HG03460 (cell line): ENCODE measurements around the gene URB1.
"Not testable (repeated sequence)": the region's sequence is repeated elsewhere in the genome, so short reads cannot be mapped to it uniquely, and the experiment has no call there.

Source experiments
- ATAC-seq: cut with Tn5 transposase; IDR thresholded peaks from one replicate; pipeline ENCODE4 v1.9.1; 2021; ENCODE audit not compliant: unreplicated experiment

Gene URB1

DNA sequence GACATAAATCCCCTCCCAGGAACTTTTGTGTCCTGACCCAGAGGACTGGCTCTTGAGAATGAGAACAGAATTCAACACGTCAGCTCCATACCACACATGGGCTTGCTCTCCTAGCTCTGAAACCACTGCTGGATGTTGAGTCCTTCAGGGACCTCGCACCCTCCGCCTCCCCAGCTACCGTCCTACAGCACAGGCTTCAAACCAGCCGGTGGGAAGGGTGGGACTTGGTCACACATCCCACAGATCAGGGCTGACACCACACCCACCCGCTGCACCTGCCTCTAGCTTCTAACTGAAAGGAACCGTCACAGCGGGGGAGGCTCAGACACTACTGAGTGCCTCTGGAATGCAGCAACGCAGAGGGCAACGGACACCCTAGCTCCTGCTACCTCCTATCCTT lies 70.1 kb downstream of the URB1 start:
- ATAC-seq, result no peak

DNA sequence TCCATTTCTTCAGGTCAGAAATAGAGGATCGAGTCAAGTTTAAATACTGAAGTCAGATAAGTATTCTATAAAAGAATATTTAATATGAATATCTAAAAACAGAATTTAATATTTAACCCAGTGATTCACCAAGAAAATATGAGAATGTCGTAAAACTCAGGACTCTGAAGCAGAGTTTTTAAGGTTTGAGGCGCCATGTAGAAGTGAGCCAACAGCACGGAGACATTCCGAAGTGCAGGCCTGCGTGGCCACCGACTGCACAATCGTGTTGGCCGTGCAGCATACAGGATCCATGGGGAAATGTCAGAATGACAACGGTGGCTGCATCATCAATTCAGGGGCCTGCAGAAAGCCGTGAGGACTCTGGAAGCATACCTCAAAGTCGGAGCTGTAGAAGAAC lies 70.7 kb downstream of the URB1 start:
- no peak for ATAC-seq

DNA sequence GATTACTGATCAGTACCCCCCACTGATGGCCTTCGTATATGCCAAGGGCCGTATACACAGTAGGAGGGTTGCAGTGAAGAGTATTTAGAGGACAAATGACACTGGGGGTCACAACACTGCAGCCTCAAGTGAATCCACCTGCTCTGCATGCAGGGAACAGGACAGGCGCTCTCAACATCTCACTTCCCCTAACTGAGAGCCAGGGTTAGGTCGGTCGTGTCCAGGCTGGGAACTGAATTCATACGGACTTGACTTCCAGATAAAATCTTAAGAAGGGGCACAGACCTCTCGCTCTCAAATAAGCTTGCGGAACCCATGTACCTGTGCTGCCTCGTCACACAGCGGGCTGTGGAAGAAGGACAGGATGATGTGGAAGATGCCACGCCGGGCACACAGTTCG lies 71.3 kb downstream of the URB1 start:
- ATAC-seq, result no peak

DNA sequence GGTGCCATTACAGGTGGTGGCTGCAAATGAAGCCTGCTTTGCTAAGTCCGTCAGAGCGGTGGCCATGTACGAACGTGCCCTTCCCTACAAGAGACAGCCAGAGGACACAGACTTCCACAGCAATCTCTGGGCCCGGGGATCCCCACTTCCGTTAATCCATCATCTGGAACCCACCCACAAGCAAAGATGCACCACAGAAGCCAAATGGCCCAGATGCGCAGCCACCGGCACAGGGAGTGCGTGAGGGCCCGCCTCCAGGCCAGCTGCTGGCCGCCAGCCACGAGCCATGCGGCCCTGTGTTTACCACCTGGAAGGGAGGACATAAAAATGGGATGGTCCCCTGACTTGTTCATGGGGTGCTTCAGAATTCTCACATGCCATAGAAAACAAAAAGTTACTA lies 72.1 kb downstream of the URB1 start:
- no peak for ATAC-seq

DNA sequence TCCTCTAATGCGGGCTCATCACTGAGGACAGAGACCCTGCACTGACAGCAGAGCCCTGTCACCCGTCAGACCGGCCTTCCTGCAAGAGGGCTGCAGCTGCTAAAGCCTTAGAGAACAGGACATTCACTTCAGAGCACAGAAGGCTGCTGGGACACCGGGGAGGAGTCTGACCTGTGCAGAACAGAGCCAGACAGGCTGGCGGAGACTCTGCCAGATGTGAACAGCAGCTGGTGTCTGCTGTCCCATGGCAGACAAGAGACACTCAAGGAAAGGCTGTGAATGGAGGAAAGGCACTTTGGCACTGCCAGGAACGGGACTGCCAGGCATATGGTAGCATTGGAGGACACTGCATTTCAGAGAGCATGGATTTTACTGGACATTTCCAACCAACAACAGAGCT lies 72.8 kb downstream of the URB1 start:
- no peak for ATAC-seq

GRCh38 chr21:32319012-32319411 lies 73.8 kb downstream of the URB1 start:
- ATAC-seq, result no peak

- no peak for ATAC-seq
These were observed 75.1 kb downstream of the URB1 start for GRCh38 chr21:32317726-32318125.

- ATAC-seq, result no peak
These were observed 76.2 kb downstream of the URB1 start for GRCh38 chr21:32316361-32317215.

DNA sequence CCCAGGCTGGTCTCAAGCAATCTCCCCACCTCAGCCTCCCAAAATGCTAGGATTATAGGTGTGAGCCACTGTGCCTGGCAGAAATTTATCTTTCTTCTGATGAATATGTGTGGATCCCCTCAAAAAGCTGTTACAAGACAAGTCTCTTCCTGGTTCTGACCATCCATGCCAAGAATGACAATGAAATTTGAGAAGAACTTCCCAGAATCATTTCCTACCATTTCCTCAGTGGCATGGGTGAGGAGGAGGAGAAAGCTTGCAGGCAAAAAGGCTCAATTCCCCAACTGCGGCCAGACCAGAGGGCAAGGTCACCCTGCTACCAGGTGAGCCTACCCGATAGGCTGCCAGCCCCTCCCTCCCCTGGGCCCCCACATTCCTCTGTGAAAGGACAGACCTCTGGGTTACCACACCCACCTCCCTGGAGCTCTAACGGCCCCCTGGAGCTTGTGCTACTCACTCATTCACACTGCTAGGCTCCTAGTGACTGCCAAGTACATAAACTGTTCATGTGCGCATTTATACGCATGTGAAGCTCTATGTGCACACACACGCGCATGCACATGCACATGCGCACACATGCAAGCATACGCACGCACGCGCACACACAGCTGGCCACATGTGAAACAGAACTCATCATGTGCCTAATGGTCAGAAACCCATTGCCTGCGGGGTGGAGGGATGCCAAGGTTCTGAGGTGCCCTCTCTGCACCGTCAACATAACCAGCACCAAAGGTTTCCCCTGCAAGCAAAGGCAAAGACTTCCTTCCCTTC lies 77.1 kb downstream of the URB1 start:
- ATAC-seq, result no peak

GRCh38 chr21:32314806-32315205 lies 78.0 kb downstream of the URB1 start:
- ATAC-seq, result no peak

GRCh38 chr21:32312976-32313375 lies 79.8 kb downstream of the URB1 start:
- no peak for ATAC-seq

GRCh38 chr21:32312326-32312725 lies 80.5 kb downstream of the URB1 start:
- ATAC-seq, result no peak

GRCh38 chr21:32311621-32312020 lies 81.2 kb downstream of the URB1 start:
- ATAC-seq, result no peak

GRCh38 chr21:32310976-32311375 lies 81.8 kb downstream of the URB1 start:
- ATAC-seq, result not testable (repeated sequence)

GRCh38 chr21:32309906-32310460 lies 82.8 kb downstream of the URB1 start:
- no peak for ATAC-seq

DNA sequence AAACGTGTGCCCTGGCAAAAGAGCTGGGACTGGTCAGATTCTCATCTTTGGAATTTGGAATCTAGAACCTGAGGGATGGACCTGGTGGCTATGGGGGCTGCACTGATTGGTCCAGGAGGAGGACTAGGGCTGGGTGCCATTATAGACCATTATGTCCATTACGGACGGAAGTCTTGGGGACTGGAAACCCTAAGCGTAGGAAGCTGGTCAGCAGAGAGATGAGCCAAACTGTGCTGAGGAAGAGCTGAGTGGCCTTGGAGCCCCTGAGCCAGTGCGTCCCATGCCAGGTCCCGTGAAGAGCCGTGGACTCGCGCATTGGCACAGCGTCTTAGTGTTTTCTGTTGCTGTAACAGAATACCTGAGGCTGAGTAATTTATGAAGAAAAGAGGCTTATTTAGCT lies 84.1 kb downstream of the URB1 start:
- no peak for ATAC-seq

DNA sequence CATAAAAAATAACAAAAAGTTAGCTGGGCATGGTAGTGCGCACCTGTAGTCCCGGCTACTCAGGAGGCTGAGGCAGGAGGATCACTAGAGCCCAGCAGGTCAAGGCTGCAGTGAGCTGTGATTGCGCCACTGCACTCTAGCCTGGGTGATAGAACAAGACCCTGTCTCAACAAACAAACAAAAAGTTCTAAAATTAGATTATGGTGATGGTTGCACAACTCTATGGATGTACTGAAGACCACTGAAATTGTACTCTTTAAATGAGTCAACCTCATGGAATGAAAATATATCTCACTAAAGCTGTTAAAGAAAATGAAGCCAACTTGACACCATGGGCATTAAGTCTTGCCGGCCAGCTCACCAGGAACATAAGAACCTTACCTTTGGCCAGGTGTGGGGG lies 85.1 kb downstream of the URB1 start:
- ATAC-seq, result no peak

- no peak for ATAC-seq
These were observed 86.6 kb downstream of the URB1 start for GRCh38 chr21:32306021-32306780.

DNA sequence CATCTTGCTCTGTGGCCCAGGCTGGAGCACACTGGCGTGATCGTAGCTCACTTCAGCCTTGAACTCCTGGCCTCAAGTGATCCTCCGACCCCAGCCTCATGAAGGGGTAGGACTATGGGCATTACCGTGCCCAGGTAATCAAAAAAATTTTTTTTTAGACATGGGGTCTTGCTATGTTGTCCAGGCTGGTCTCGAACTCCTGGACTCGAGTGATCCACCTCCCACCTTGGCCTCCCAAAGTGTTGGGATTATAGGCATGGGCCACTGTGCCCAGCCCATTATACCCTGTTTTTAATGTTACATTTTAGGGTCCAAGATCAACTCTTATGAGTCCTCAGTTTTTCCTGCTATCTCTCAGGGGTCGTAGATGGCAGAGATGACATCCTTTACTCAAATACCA lies 87.8 kb downstream of the URB1 start:
- ATAC-seq, result no peak

DNA sequence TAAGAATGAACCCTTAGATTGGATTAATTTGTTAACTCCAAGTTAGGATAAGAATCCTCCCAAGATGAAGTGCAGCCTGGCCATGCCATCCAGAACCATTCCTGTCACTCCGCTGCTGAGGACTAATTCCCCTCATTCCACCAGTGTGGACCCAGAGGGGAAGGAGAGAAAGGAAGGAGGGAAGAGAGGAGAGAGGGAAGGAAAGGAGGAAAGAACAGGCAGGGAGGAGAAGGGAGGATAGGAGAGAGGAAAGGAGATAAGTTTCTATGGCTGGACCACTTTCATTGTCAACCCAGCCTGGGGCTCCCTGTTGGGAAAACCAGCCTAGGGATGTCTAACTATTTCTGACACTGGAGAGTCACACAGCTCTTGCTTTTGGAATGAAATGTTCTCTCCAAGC lies 89.4 kb downstream of the URB1 start:
- ATAC-seq, result no peak

GRCh38 chr21:32302560-32302959 lies 90.3 kb downstream of the URB1 start:
- no peak for ATAC-seq
